ENCODE data around the gene B9D1.

The B9D1 gene

DNA sequence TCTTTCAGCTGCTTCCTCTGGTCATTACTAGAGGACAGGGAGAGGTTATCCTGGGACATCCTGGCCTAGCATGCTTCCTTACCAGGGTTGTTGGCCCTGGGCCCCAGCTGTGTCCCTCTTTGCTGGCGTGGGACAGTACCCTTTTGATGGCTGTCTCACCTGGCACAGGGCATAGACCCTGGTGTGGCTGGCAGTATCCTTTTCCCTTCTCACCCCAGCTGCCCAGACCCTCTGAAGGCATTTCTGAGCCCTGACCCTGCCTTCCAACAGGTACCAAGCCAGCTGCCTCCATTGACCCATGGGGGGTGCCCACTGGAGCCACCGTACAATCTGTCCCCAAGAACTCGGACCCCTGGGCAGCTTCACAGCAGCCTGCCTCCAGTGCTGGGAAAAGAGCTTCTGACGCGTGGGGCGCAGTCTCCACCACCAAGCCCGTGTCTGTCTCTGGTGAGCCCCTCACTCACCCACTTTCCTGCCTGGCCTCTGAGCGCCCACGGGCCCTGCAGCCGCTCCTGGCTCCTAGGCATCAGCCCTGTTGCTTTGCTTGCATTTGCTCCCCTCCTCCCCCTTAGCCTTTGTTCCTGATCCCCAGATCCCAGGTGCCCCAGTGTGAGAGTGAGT lies 34.0 kb downstream of the B9D1 start:
- no peak for DNase-seq (ENCODE audit: low read depth)
- TF ChIP-seq, protein P1, sequence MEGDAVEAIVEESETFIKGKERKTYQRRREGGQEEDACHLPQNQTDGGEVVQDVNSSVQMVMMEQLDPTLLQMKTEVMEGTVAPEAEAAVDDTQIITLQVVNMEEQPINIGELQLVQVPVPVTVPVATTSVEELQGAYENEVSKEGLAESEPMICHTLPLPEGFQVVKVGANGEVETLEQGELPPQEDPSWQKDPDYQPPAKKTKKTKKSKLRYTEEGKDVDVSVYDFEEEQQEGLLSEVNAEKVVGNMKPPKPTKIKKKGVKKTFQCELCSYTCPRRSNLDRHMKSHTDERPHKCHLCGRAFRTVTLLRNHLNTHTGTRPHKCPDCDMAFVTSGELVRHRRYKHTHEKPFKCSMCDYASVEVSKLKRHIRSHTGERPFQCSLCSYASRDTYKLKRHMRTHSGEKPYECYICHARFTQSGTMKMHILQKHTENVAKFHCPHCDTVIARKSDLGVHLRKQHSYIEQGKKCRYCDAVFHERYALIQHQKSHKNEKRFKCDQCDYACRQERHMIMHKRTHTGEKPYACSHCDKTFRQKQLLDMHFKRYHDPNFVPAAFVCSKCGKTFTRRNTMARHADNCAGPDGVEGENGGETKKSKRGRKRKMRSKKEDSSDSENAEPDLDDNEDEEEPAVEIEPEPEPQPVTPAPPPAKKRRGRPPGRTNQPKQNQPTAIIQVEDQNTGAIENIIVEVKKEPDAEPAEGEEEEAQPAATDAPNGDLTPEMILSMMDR (IDR thresholded peaks at IDR 0.05; ENCODE audit: insufficient read depth, low read depth, low read length, missing control alignments) = no peak
- H3K4me3 ChIP-seq (ENCODE audit: low read depth, low read length) = no peak overlapping the region

DNA sequence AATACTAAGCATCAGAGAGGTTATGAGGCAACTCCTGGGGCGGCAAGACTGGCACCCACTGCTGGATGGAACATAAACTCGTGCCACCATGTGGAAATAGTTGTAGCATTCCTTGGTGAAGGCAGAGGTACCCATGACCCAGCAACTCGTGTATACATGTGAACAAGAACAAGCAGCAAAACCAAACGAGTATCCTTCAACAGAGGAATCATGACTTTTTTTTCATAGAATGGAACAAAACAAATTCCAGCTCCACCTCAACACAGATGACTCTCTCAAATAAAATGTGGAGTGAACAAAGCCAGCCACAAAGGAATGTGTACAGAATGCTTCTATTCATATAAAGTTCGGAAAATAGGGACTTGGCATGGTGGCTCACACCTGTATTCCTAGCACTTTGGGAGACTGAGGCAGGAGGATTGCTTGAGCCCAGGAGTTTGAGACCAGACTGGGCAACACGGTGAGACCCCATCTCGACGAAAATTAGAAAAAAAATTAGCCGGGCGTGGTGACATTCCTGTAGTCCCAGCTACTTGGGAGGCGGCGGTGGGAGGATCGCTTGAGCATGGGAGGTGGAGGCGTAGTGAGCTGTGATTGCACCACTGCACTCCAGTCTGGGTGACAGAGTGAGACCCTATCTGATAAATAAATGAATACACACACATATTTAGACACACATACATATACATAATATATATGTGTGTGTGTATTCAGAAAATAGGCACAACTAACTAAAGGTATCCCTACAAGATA lies 35.3 kb downstream of the B9D1 start:
- DNase-seq (ENCODE audit: low read depth) = no peak
- no peak overlapping the region for H3K4me3 ChIP-seq (ENCODE audit: low read depth, low read length)
- TF ChIP-seq, protein P1 (IDR thresholded peaks at IDR 0.05; ENCODE audit: insufficient read depth, low read depth, low read length, missing control alignments) = no peak

DNA sequence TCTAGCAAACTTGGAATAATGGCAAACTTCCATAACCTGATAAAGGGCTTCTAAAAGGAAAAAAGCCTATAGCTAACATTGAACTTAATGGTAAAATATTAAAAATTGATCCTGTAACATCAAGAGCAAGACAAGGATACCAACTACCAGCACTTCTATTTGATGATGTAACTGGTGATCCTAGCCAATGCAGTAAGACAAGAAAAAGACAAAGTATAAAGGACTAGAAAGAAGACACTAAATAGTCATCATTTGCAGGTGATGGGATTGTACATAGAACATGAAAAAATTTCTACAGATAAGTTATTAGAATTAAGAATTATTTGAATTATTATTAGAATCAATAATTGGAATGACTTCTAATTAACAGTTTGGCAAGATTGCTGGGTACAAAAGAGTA lies 37.0 kb downstream of the B9D1 start:
- H3K4me3 ChIP-seq (ENCODE audit: low read depth, low read length) = no peak overlapping the region
- no peak for DNase-seq (ENCODE audit: low read depth)
- TF ChIP-seq, protein P1 (IDR thresholded peaks at IDR 0.05; ENCODE audit: insufficient read depth, low read depth, low read length, missing control alignments) = no peak

DNA sequence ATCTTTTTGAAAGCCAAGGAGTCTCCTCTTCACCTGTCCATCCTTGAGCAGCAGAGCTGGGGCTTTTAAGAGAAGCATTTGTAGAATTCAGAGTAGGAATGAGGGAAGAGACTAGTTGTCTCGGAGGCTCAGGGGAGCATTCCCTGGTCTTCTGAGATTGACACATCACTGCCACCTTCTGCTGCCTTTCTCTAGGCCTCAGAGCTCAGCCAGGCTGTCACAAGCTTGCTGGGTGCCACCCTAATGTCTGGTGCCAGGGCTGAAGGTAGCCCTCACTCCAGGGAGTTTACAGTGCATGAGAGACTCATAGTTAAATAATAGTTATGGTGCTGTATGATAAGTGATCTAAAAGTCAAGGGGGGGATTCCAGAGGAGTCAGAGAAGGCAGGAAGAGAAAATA lies 39.7 kb downstream of the B9D1 start:
- no peak for DNase-seq (ENCODE audit: low read depth)
- H3K4me3 ChIP-seq (ENCODE audit: low read depth, low read length) = no peak overlapping the region
- TF ChIP-seq, protein P1 (IDR thresholded peaks at IDR 0.05; ENCODE audit: insufficient read depth, low read depth, low read length, missing control alignments) = no peak

DNA sequence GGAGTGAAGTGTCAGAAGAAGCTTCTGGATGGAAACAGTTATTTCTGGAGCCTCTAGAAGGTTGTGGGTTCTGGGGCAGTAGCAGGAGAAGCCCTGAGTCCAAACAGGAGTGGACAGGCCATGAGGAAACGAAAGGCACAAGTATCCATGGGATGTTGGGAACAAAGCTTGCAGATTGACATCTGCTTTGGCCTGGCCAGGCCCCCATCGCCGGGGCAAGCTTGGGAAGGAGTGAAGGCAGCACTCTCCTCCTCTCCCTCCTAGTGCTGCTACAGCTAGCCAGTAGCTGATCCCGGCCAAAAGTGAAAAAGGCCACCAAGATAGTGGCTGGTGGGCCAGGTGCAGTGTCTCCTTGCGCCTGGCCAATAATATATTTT lies 40.4 kb downstream of the B9D1 start:
- TF ChIP-seq, protein P1 (IDR thresholded peaks at IDR 0.05; ENCODE audit: insufficient read depth, low read depth, low read length, missing control alignments) = no peak
- H3K4me3 ChIP-seq (ENCODE audit: low read depth, low read length) = no peak overlapping the region
- no peak for DNase-seq (ENCODE audit: low read depth)

DNA sequence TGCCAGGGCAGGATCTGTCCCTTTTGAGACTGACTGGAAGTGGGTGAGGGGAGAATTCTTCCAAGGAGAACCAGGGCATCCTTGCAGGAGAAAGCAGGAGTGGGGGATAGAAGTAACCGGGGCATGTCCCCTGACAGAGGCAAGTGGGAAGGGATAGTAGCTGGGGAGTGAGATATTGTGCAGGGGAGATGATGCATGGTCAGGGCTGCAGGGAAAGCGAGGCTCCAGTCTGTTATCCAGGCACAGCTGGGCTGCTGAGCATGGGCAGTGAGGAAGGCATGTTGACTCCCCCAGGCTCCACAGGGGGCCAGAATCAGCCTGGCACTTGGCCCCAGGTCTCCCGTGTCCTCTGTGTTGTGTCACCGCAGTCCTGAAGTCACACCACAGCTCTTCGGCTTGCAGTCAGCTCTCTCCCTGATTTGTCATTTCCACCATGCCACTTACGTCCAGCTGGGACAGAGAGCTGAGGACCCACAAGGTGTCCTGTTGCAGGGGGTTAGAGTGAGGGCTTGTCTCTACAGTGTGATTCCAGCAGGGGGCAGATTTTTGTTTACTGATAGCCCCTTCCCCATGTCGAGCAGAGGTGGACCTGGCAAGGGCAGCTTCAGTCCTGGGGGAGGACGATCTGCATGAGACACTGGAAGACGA lies 40.9 kb downstream of the B9D1 start:
- no peak overlapping the region for H3K4me3 ChIP-seq (ENCODE audit: low read depth, low read length)
- no peak for DNase-seq (ENCODE audit: low read depth)
- TF ChIP-seq, protein P1 (IDR thresholded peaks at IDR 0.05; ENCODE audit: insufficient read depth, low read depth, low read length, missing control alignments) = peak; percentile 5
